Activated B cell treated with CpG ODN at 0.5 μM for 24 hours (primary cell): ENCODE results near the gene PPP2R1A. TPM values are rescaled to one million over a fixed set of nuclear protein-coding genes. Genes with fewer than 3 reads are reported as not detected.

Experiments
- ATAC-seq: fragments of 200-7000 bp; cut with Tn5 transposase; one replicate; pipeline ENCODE4 v1.10.0; 2021; ENCODE audit warnings: low read depth, mild to moderate bottlenecking, moderate library complexity
- CTCF ChIA-PET: fragments of 350-600 bp; sonication (Branson Sonifier 250); formaldehyde crosslinking; loops from one replicate; lab custom pipeline; 2021; ENCODE audit warnings: antibody characterized with exemption; lab: Charles Lee
- POLR2A ChIA-PET: fragments of 350-600 bp; sonication (Branson Sonifier 250); formaldehyde crosslinking; loops from one replicate; lab custom pipeline; 2021; ENCODE audit warnings: antibody characterized with exemption; lab: Charles Lee
- DNase-seq: peaks from one replicate; pipeline ENCODE4 v3.0.0; 2022
- H3K27ac Mint-ChIP-seq: one replicate; pipeline ENCODE4 v1.8.0; 2020; ENCODE audit warnings: mixed read lengths
- H3K27me3 Mint-ChIP-seq: one replicate; pipeline ENCODE4 v1.8.0; 2021; ENCODE audit warnings: mixed read lengths
- H3K36me3 Mint-ChIP-seq: one replicate; pipeline ENCODE4 v1.8.0; 2021; ENCODE audit warnings: low read depth, mixed read lengths
- H3K4me1 Mint-ChIP-seq: one replicate; pipeline ENCODE4 v1.8.0; 2021; ENCODE audit warnings: mixed read lengths
- H3K4me3 Mint-ChIP-seq: one replicate; pipeline ENCODE4 v1.8.0; 2020; ENCODE audit warnings: mild to moderate bottlenecking, mixed read lengths
- H3K9me3 Mint-ChIP-seq: one replicate; pipeline ENCODE4 v1.8.0; 2020; ENCODE audit warnings: mixed read lengths
- intact Hi-C: fragments of 100-400 bp; cut with micrococcal nuclease; formaldehyde crosslinking; loops from one replicate; pipeline ENCODE4 v1.15.1; 2024
- total RNA-seq: library from RNA; stranded (reverse); gene quantifications from 2 replicates; pipeline ENCODE4 v1.2.3, GENCODE V29; 2022
- TF ChIP-seq, protein P1 (sequence below): fragments of 200-600 bp; IDR thresholded peaks from one replicate; pipeline ENCODE4 v1.8.0; 2022; ENCODE audit warnings: antibody characterized with exemption, mild to moderate bottlenecking

The PPP2R1A gene
- total RNA-seq, 1 donor from 2014 or later = 245 TPM

GRCh38 chr19:52190487-52191293 is 838 bp downstream of the PPP2R1A start:
- DNase-seq (peak; percentile 20), ATAC-seq (no peak)
- H3K36me3 Mint-ChIP-seq = peaks cover 47% of the 10 kb centered on the region
- POLR2A ChIA-PET = no interaction called here
- H3K27me3 Mint-ChIP-seq = no peaks in the 10 kb centered on the region
- TF ChIP-seq, protein P1, sequence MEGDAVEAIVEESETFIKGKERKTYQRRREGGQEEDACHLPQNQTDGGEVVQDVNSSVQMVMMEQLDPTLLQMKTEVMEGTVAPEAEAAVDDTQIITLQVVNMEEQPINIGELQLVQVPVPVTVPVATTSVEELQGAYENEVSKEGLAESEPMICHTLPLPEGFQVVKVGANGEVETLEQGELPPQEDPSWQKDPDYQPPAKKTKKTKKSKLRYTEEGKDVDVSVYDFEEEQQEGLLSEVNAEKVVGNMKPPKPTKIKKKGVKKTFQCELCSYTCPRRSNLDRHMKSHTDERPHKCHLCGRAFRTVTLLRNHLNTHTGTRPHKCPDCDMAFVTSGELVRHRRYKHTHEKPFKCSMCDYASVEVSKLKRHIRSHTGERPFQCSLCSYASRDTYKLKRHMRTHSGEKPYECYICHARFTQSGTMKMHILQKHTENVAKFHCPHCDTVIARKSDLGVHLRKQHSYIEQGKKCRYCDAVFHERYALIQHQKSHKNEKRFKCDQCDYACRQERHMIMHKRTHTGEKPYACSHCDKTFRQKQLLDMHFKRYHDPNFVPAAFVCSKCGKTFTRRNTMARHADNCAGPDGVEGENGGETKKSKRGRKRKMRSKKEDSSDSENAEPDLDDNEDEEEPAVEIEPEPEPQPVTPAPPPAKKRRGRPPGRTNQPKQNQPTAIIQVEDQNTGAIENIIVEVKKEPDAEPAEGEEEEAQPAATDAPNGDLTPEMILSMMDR = no peak
- intact Hi-C loops = loop anchor here (5.0 kb wide), 1 partner anchor 42 kb away; no protein-coding TSS in a partner anchor
- CTCF ChIA-PET = no interaction called here
- H3K27ac Mint-ChIP-seq = peak overlapping the region; percentile 98
- H3K4me3 Mint-ChIP-seq = peak overlapping the region; percentile 95
- peaks cover 60% of the 10 kb centered on the region for H3K4me1 Mint-ChIP-seq
- no peaks in the 10 kb centered on the region for H3K9me3 Mint-ChIP-seq

DNA sequence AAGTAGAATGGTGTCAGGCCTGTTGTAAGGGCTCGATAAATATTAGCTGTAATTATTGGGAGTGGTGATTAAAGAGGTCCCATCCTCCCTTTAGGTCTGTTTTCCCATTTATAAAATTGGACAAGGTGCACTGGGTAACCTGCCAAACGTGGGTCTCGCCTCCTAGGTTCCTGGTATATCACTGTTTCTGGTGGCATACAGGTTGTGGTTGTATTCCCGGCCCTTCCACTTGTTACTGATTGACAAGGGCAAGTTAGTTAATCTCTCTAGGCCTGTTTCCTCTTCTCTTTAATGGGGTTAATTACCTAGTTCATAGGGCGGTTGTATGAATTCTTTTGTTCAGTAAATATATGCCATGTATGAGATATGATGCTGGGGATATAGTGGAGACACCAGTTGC is 1.5 kb downstream of the PPP2R1A start:
- Mint-ChIP-seq H3K4me3 (peak overlapping the region; percentile 95), H3K4me1 (peaks cover 60% of the 10 kb centered on the region), H3K27me3 (no peaks in the 10 kb centered on the region), H3K9me3 (no peaks in the 10 kb centered on the region), H3K27ac (peak overlapping the region; percentile 98), H3K36me3 (peaks cover 53% of the 10 kb centered on the region)
- ChIA-PET CTCF (no interaction called here), POLR2A (no interaction called here)
- TF ChIP-seq, protein P1 = no peak
- ATAC-seq (no peak), DNase-seq (no peak)
- intact Hi-C loops = loop anchor here (5.0 kb wide), 1 partner anchor 41 kb away; no protein-coding TSS in a partner anchor

GRCh38 chr19:52191951-52192350 is 2.1 kb downstream of the PPP2R1A start:
- ATAC-seq = no peak
- peak overlapping the region; percentile 95 for H3K4me3 Mint-ChIP-seq
- no peaks in the 10 kb centered on the region for H3K27me3 Mint-ChIP-seq
- TF ChIP-seq, protein P1 = no peak
- H3K36me3 Mint-ChIP-seq = peaks cover 59% of the 10 kb centered on the region
- POLR2A ChIA-PET = no interaction called here
- DNase-seq = no peak
- peaks cover 64% of the 10 kb centered on the region for H3K4me1 Mint-ChIP-seq
- H3K27ac Mint-ChIP-seq = peak overlapping the region; percentile 98
- CTCF ChIA-PET = no interaction called here
- H3K9me3 Mint-ChIP-seq = no peaks in the 10 kb centered on the region
- intact Hi-C loops = loop anchor here (5.0 kb wide), 1 partner anchor 40 kb away; no protein-coding TSS in a partner anchor

- H3K4me1 Mint-ChIP-seq = peaks cover 56% of the 10 kb centered on the region
- ChIA-PET POLR2A (interaction anchor here (0.6 kb wide), 1 partner anchor 18 kb away, joined by 3 read pairs; no protein-coding TSS in a partner anchor), CTCF (no interaction called here)
- DNase-seq (no peak), ATAC-seq (no peak)
- H3K27ac Mint-ChIP-seq = no peak overlapping the region
- no peak overlapping the region for H3K4me3 Mint-ChIP-seq
- H3K27me3 Mint-ChIP-seq = no peaks in the 10 kb centered on the region
- intact Hi-C loops = no loop called here
- no peaks in the 10 kb centered on the region for H3K9me3 Mint-ChIP-seq
- H3K36me3 Mint-ChIP-seq = peaks cover 86% of the 10 kb centered on the region
- TF ChIP-seq, protein P1 = no peak
Observed at GRCh38 chr19:52196256-52196967, 6.6 kb downstream of the PPP2R1A start.

- Mint-ChIP-seq H3K36me3 (peaks cover 88% of the 10 kb centered on the region), H3K27me3 (no peaks in the 10 kb centered on the region), H3K4me1 (peaks cover 47% of the 10 kb centered on the region), H3K4me3 (no peak overlapping the region), H3K9me3 (no peaks in the 10 kb centered on the region), H3K27ac (no peak overlapping the region)
- ATAC-seq (no peak), DNase-seq (no peak)
- CTCF ChIA-PET = no interaction called here
- POLR2A ChIA-PET = no interaction called here
- intact Hi-C loops = no loop called here
- TF ChIP-seq, protein P1 = no peak
Observed at GRCh38 chr19:52197964-52198363, 8.1 kb downstream of the PPP2R1A start.
